Central memory CD8-positive, alpha-beta T cell (primary cell): ENCODE data around the gene CALML6.

Experiments
- ATAC-seq: fragments of 150-1000 bp; cut with Tn5 transposase; replicated peaks from 2 replicates; pipeline ENCODE4 v1.10.0; 2022; ENCODE audit warnings: mild to moderate bottlenecking, moderate FRiP score, moderate number of reproducible peaks; ENCODE audit not compliant: poor library complexity, severe bottlenecking; ENCODE audit errors: extremely low read depth
- DNase-seq, 2 donors: peaks; one replicate each; pipeline ENCODE4 v3.0.0; 2021; ENCODE audit warnings: low spot score in 2 of 2
- H3K27ac Mint-ChIP-seq: one replicate; pipeline ENCODE4 v1.8.0; 2022; ENCODE audit warnings: low read depth, mild to moderate bottlenecking, moderate library complexity, mixed read lengths
- H3K27me3 Mint-ChIP-seq: one replicate; pipeline ENCODE4 v1.8.0; 2022; ENCODE audit warnings: mixed read lengths
- H3K36me3 Mint-ChIP-seq: one replicate; pipeline ENCODE4 v1.8.0; 2022; ENCODE audit warnings: mild to moderate bottlenecking, moderate library complexity, mixed read lengths; ENCODE audit not compliant: insufficient read depth
- H3K4me1 Mint-ChIP-seq: one replicate; pipeline ENCODE4 v1.8.0; 2022; ENCODE audit warnings: mixed read lengths
- H3K4me3 Mint-ChIP-seq: one replicate; pipeline ENCODE4 v1.8.0; 2022; ENCODE audit warnings: mild to moderate bottlenecking, moderate library complexity, mixed read lengths
- H3K9me3 Mint-ChIP-seq: one replicate; pipeline ENCODE4 v1.8.0; 2022; ENCODE audit warnings: mixed read lengths

The CALML6 gene

GRCh38 chr1:1894354-1895059, 20.6 kb upstream of the CALML6 start:
- H3K36me3 Mint-ChIP-seq, result peaks cover 10% of the 10 kb centered on the region

GRCh38 chr1:1895060-1895418, 20.0 kb upstream of the CALML6 start:
- no peak for ATAC-seq
- DNase-seq, result no peak
- Mint-ChIP-seq H3K4me1 (peaks cover 32% of the 10 kb centered on the region), H3K27ac (no peak overlapping the region), H3K27me3 (peaks cover 14% of the 10 kb centered on the region), H3K9me3 (no peaks in the 10 kb centered on the region), H3K36me3 (peaks cover 10% of the 10 kb centered on the region), H3K4me3 (peak overlapping the region; percentile 43)

More at GRCh38 chr1:1894354-1895059, 20.6 kb upstream of the CALML6 start:
- Mint-ChIP-seq H3K4me1 (peaks cover 32% of the 10 kb centered on the region), H3K4me3 (peak overlapping the region; percentile 43), H3K27ac (no peak overlapping the region), H3K27me3 (peaks cover 14% of the 10 kb centered on the region), H3K9me3 (no peaks in the 10 kb centered on the region)
- ATAC-seq, result no peak
- no peak for DNase-seq

GRCh38 chr1:1895456-1896336, 19.4 kb upstream of the CALML6 start:
- ATAC-seq (no peak), DNase-seq (no peak)
- no peak overlapping the region for H3K4me3 Mint-ChIP-seq
- no peak overlapping the region for H3K27ac Mint-ChIP-seq
- peaks cover 32% of the 10 kb centered on the region for H3K4me1 Mint-ChIP-seq
- H3K9me3 Mint-ChIP-seq, result no peaks in the 10 kb centered on the region
- peaks cover 14% of the 10 kb centered on the region for H3K27me3 Mint-ChIP-seq
- H3K36me3 Mint-ChIP-seq, result peaks cover 8% of the 10 kb centered on the region

DNA sequence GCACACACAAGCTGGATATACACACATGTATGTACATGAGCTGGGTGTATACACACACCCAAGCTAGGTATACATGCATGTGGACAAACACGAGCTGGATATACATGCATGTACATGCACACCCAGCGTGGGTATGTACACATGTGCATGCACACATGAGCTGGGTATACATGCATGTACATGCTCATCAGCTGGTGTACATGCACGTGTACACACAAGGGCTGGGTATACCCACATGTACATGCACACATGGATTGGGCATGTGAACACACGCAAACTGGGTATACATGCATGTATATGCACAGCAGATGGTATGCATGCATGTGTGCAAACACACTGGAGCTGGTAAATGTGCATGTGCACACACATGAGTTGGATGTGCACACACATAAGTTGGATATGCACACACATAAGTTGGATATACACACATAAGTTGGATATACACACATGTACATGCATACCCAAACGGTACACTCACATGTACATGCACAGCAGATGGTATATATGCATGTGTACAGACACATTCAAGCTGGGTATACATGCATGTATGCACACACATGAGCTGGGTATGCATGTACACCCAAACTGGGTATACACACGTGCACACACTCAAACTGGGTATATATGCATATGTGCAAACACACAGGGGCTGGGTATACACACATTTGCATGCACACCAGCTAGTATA, 16.7 kb upstream of the CALML6 start:
- no peak for DNase-seq
- ATAC-seq, result no peak
- Mint-ChIP-seq H3K4me3 (no peak overlapping the region), H3K27ac (no peak overlapping the region), H3K27me3 (peaks cover 14% of the 10 kb centered on the region), H3K4me1 (peaks cover 16% of the 10 kb centered on the region), H3K36me3 (no peaks in the 10 kb centered on the region), H3K9me3 (no peaks in the 10 kb centered on the region)

DNA sequence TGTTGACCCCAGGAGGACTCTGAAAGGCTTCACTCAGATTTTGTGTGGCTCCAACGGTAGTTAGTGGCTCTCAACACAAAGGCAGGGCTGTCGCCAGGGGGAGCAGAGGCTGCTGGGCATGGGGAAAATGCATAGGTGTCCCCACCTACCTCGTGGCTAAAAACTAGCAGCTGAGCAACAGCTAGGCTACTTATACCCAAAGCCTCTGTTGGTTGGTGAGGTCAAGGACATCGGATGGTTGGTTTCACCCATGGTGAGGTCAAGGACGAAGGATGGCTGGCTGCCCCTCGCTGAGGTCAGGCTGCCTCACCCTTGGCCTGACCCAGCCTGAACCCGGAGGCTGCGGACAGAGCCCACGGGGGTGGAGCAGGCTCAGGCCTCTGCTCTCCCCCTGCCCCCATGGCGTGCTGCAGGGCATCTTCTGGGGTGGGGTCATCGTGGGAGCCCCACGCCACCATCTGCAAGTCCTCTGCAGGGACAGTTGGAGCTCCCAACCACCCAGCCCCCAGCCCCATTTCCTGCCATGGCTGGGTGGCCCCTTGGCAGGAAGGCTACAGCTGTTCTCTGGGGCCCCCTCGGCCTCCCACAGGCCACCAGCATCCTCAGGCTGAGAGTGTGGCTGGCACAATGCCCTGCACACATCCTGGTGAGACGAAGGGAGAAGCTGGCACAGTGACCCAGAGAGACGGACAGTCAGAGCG, 15.6 kb upstream of the CALML6 start:
- DNase-seq (no peak), ATAC-seq (no peak)
- H3K27ac Mint-ChIP-seq, result no peak overlapping the region
- no peaks in the 10 kb centered on the region for H3K9me3 Mint-ChIP-seq
- H3K4me1 Mint-ChIP-seq, result peaks cover 14% of the 10 kb centered on the region
- H3K27me3 Mint-ChIP-seq, result peaks cover 14% of the 10 kb centered on the region
- no peaks in the 10 kb centered on the region for H3K36me3 Mint-ChIP-seq
- H3K4me3 Mint-ChIP-seq, result no peak overlapping the region

DNA sequence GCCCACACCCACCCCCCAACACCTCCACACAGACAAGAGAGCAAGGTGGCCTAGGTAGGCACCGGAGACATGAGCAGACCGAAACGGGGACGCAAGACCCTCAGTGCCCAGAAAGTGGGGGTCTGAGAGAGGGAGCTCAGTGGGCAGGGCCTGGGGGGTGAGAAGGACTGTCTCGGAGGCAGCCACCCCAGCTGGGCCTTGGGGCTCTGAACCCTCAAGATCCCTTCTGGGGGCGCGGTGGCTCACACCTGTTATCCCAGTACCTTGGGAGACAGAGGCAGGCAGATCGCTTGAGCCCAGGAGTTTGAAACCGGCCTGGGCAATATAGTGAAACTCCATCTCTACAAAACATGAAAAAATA, 15.1 kb upstream of the CALML6 start:
- ATAC-seq (no peak), DNase-seq (no peak)
- H3K4me3 Mint-ChIP-seq, result no peak overlapping the region
- no peaks in the 10 kb centered on the region for H3K9me3 Mint-ChIP-seq
- H3K4me1 Mint-ChIP-seq, result peaks cover 9% of the 10 kb centered on the region
- H3K36me3 Mint-ChIP-seq, result no peaks in the 10 kb centered on the region
- H3K27ac Mint-ChIP-seq, result no peak overlapping the region
- peaks cover 9% of the 10 kb centered on the region for H3K27me3 Mint-ChIP-seq

GRCh38 chr1:1900883-1901640, 14.0 kb upstream of the CALML6 start:
- Mint-ChIP-seq H3K4me3 (no peak overlapping the region), H3K36me3 (no peaks in the 10 kb centered on the region), H3K27ac (no peak overlapping the region), H3K27me3 (no peaks in the 10 kb centered on the region), H3K9me3 (no peaks in the 10 kb centered on the region), H3K4me1 (peaks cover 2% of the 10 kb centered on the region)
- DNase-seq (no peak), ATAC-seq (no peak)

GRCh38 chr1:1901641-1902294, 13.3 kb upstream of the CALML6 start:
- no peak for ATAC-seq
- Mint-ChIP-seq H3K4me1 (peaks cover 7% of the 10 kb centered on the region), H3K9me3 (no peaks in the 10 kb centered on the region), H3K27me3 (no peaks in the 10 kb centered on the region), H3K36me3 (peaks cover 2% of the 10 kb centered on the region), H3K27ac (no peak overlapping the region), H3K4me3 (no peak overlapping the region)
- no peak for DNase-seq

GRCh38 chr1:1903224-1903623, 11.8 kb upstream of the CALML6 start:
- no peak overlapping the region for H3K4me3 Mint-ChIP-seq
- no peaks in the 10 kb centered on the region for H3K27me3 Mint-ChIP-seq
- peaks cover 7% of the 10 kb centered on the region for H3K4me1 Mint-ChIP-seq
- ATAC-seq (no peak), DNase-seq (no peak)
- H3K27ac Mint-ChIP-seq, result no peak overlapping the region
- peaks cover 4% of the 10 kb centered on the region for H3K36me3 Mint-ChIP-seq
- no peaks in the 10 kb centered on the region for H3K9me3 Mint-ChIP-seq

GRCh38 chr1:1906185-1907097, 8.6 kb upstream of the CALML6 start:
- peak overlapping the region; percentile 60 for H3K4me3 Mint-ChIP-seq
- H3K4me1 Mint-ChIP-seq, result peaks cover 17% of the 10 kb centered on the region
- no peaks in the 10 kb centered on the region for H3K27me3 Mint-ChIP-seq
- H3K9me3 Mint-ChIP-seq, result no peaks in the 10 kb centered on the region
- H3K27ac Mint-ChIP-seq, result peak overlapping the region; percentile 79
- H3K36me3 Mint-ChIP-seq, result peaks cover 9% of the 10 kb centered on the region
- DNase-seq (peak; percentile 31 to 53), ATAC-seq (no peak)
